ENCODE data around the gene MMD. TPM values are rescaled to one million over a fixed set of nuclear protein-coding genes. Genes with fewer than 3 reads are reported as not detected.

MMD gene
- total RNA-seq, 1 experiment from 2014 or later = 26.9 TPM

GRCh38 chr17:55451203-55451641 is 29.6 kb upstream of the MMD start:
- no TSS peak for BruUV-seq (replicated peaks)
- no peaks in the 10 kb centered on the region for H3K36me3 ChIP-seq (ENCODE audit: control insufficient read depth, insufficient read depth, low read length)
- H3K27ac ChIP-seq (ENCODE audit: low read length) = no peak overlapping the region
- intact Hi-C loops (cut with micrococcal nuclease; ENCODE audit: unreplicated experiment) (no loop called here), in situ Hi-C loops (cut with HindIII; ENCODE audit: low pct_unique_long_range_greater_than_20kb, low sequenced_read_pairs) (no loop called here)
- H3K27me3 ChIP-seq (ENCODE audit: control insufficient read depth, insufficient read depth, low read length) = no peaks in the 10 kb centered on the region
- TF ChIP-seq REST (IDR thresholded peaks at IDR 0.05; ENCODE audit: insufficient read depth in 1 of 2, low read depth in 2 of 2, low read length in 1 of 2) = no peak
- TF ChIP-seq POLR2AphosphoS5 (IDR thresholded peaks at IDR 0.05; ENCODE audit: low read depth, low read length) = no peak
- no peak for TF ChIP-seq CTCF (IDR thresholded peaks at IDR 0.05)
- no peak for TF ChIP-seq SIN3A (IDR thresholded peaks at IDR 0.05; ENCODE audit: borderline replicate concordance, insufficient read depth, low read depth, low read length)
- no peak for TF ChIP-seq TCF7L2 (IDR thresholded peaks at IDR 0.05; ENCODE audit: low read depth, low read length)
- ChIA-PET POLR2A (no interaction called here), CTCF (no interaction called here)
- H3K4me1 ChIP-seq (ENCODE audit: control insufficient read depth, insufficient read depth, low read length) = no peaks in the 10 kb centered on the region
- DNase-seq (ENCODE audit: low read depth, low spot score) (no peak), ATAC-seq (no peak)
- H3K4me3 ChIP-seq (ENCODE audit: low read depth in 2 of 2, low read length in 2 of 2) = no peak overlapping the region
- H3K9me3 ChIP-seq (ENCODE audit: control insufficient read depth, insufficient read depth, low read depth, low read length) = no peaks in the 10 kb centered on the region

GRCh38 chr17:55450232-55450825 is 28.7 kb upstream of the MMD start:
- H3K4me3 ChIP-seq (ENCODE audit: low read depth in 2 of 2, low read length in 2 of 2) = no peak overlapping the region
- intact Hi-C loops (cut with micrococcal nuclease; ENCODE audit: unreplicated experiment) = no loop called here
- DNase-seq (ENCODE audit: low read depth, low spot score) (no peak), ATAC-seq (no peak)
- no peak overlapping the region for H3K27ac ChIP-seq (ENCODE audit: low read length)
- TF ChIP-seq POLR2AphosphoS5 (IDR thresholded peaks at IDR 0.05; ENCODE audit: low read depth, low read length) (no peak), SIN3A (IDR thresholded peaks at IDR 0.05; ENCODE audit: borderline replicate concordance, insufficient read depth, low read depth, low read length) (no peak), CTCF (IDR thresholded peaks at IDR 0.05) (no peak), REST (IDR thresholded peaks at IDR 0.05; ENCODE audit: insufficient read depth in 1 of 2, low read depth in 2 of 2, low read length in 1 of 2) (no peak), TCF7L2 (IDR thresholded peaks at IDR 0.05; ENCODE audit: low read depth, low read length) (no peak)
- no peaks in the 10 kb centered on the region for H3K4me1 ChIP-seq (ENCODE audit: control insufficient read depth, insufficient read depth, low read length)
- ChIA-PET CTCF (no interaction called here), POLR2A (no interaction called here)
- H3K9me3 ChIP-seq (ENCODE audit: control insufficient read depth, insufficient read depth, low read depth, low read length) = no peaks in the 10 kb centered on the region
- H3K36me3 ChIP-seq (ENCODE audit: control insufficient read depth, insufficient read depth, low read length) = no peaks in the 10 kb centered on the region
- H3K27me3 ChIP-seq (ENCODE audit: control insufficient read depth, insufficient read depth, low read length) = no peaks in the 10 kb centered on the region
- in situ Hi-C loops (cut with HindIII; ENCODE audit: low pct_unique_long_range_greater_than_20kb, low sequenced_read_pairs) = no loop called here
- no TSS peak for BruUV-seq (replicated peaks)
